Measurements from ENCODE around the gene ACIN1. TPM values are rescaled to one million over a fixed set of nuclear protein-coding genes. Genes with fewer than 3 reads are reported as not detected.

The ACIN1 gene
- total RNA-seq, 1 experiment from 2014 or later, result 179 TPM

- no peak overlapping the region for H2AFZ ChIP-seq (ENCODE audit: low read depth, low read length, poor library complexity, severe bottlenecking)
- no peaks in the 10 kb centered on the region for H4K20me1 ChIP-seq (ENCODE audit: insufficient read depth)
- H3K27ac ChIP-seq (ENCODE audit: low read depth, low read length), result no peak overlapping the region
- H3K4me1 ChIP-seq (ENCODE audit: control insufficient read depth in 1 of 2, insufficient read depth in 2 of 2, low read length in 2 of 2), result peaks cover 0 to 3% of the 10 kb centered on the region in 2 experiments; a peak in 2 of 4 replicates
- no peak overlapping the region for H3K4me3 ChIP-seq (replicated peaks in 1 of 2; ENCODE audit: low read depth in 1 of 2, low read length in 2 of 2)
- ChIA-PET RAD21 (ENCODE audit: low non-redundant PET in 1 of 2, low total read pairs in 2 of 2, uncharacterized antibody in 2 of 2, unreplicated experiment in 2 of 2) (interaction anchor here (0.6 to 2.4 kb wide), 15 partner anchors 26 to 181 kb away, joined by 3 to 24 read pairs (median 4); partner anchors contain the start of genes ACIN1 (in 1 of the 2) and C14orf119 (in 1 of the 2)), CTCF (interaction anchor here (0.6 to 4.3 kb wide), 50 partner anchors 8 to 440 kb away, joined by 3 to 162 read pairs (median 4); partner anchors contain the start of genes ACIN1, BCL2L2, C14orf119 and CDH24), POLR2A (interaction anchor here (1.0 to 1.6 kb wide), 4 partner anchors 26 to 69 kb away, joined by 3 to 9 read pairs (median 4); partner anchors contain the start of genes ACIN1, C14orf119 and SLC7A8)
- H3K9me3 ChIP-seq (ENCODE audit: control insufficient read depth in 1 of 2, insufficient read depth in 1 of 2, low read depth in 1 of 2, low read length in 2 of 2), result no peaks in the 10 kb centered on the region
- no peaks in the 10 kb centered on the region for H3K27me3 ChIP-seq (ENCODE audit: insufficient read depth, low read length)
- intact Hi-C loops (cut with micrococcal nuclease), result loop anchor here (1.0 to 5.0 kb wide), 3 partner anchors 67 to 262 kb away; no protein-coding TSS in a partner anchor
- no peak overlapping the region for H3K4me2 ChIP-seq (ENCODE audit: low read length)
- TF ChIP-seq EGR1 (IDR thresholded peaks at IDR 0.05; ENCODE audit: low read depth), result no peak
- no peak for TF ChIP-seq ATF3 (IDR thresholded peaks at IDR 0.05)
- peak; percentile 99 for TF ChIP-seq RAD21 (IDR thresholded peaks at IDR 0.05; ENCODE audit: low read depth)
- peak; percentile 100 for TF ChIP-seq CTCF (IDR thresholded peaks at IDR 0.05 in 2 of 3, conservative IDR thresholded peaks at IDR 0.05 in 1 of 3; ENCODE audit: borderline replicate concordance in 1 of 3, insufficient read depth in 1 of 3, low read depth in 2 of 3, low read length in 2 of 3)
- peak; percentile 68 for TF ChIP-seq YY1 (IDR thresholded peaks at IDR 0.05; ENCODE audit: extremely low read depth, insufficient replicate concordance, low read depth, low read length)
- no peaks in the 10 kb centered on the region for H3K9me2 ChIP-seq (ENCODE audit: insufficient read depth)
- no TSS peak for BruUV-seq (replicated peaks)
- H3K79me2 ChIP-seq (ENCODE audit: insufficient read depth, low read length), result no peaks in the 10 kb centered on the region
- H3K36me3 ChIP-seq (ENCODE audit: control insufficient read depth in 1 of 2, insufficient read depth in 2 of 2, low read length in 2 of 2), result no peaks in the 10 kb centered on the region
- ATAC-seq, result peak; percentile 97
- DNase-seq (ENCODE audit: low read depth, low spot score), result peak; percentile 73
- no peak overlapping the region for H3K9ac ChIP-seq (ENCODE audit: low read length)
Measured at GRCh38 chr14:23120541-23121251, 25.8 kb upstream of the ACIN1 start.

Measured in HCT116 (cell line).